ENCODE data around the gene SLC25A3. TPM values are rescaled to one million over a fixed set of nuclear protein-coding genes. Genes with fewer than 3 reads are reported as not detected.
"Not testable (repeated sequence)": the region's sequence is repeated elsewhere in the genome, so short reads cannot be mapped to it uniquely, and the experiment has no call there.

The SLC25A3 gene
- total RNA-seq, 8 experiments from 2014 or later = 349 to 661 (median 472) TPM

DNA sequence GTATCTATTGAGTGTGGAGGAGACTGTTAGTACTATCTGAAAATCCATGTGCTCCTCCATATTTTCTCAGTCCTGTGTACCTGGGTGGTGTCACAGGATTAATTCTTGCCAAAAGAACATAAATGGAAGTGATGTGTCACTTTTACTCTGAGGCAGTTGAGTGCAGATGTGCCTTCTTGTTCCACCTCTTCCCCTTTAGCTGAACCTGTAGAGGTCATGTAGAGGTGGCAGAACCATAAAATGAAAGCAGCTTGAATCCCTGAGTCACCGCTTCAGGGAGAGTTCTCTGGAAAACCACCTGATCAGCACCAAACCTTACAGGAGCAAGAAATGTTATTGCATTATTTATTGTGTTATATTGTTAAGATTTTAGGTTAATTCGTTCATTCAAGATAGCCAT is 14.7 kb upstream of the SLC25A3 start:
- 0 to 94% (median 83%) methylated on average over 1 to 2 of the region's 2 CpGs; no CpG with 5 or more reads in 1 of the 10 experiments for WGBS, 10 experiments
- peak in 5 of 8 experiments; percentile 35 to 97 (median 59) for ATAC-seq (replicated peaks in 6 of 8)
- in situ Hi-C loops (cut with MboI; ENCODE audit: low pct_unique_long_range_greater_than_20kb in 2 of 9, low sequenced_read_pairs in 9 of 9, unreplicated experiment in 9 of 9) = no loop called here
- no peaks in the 10 kb centered on the region for H3K4me1 ChIP-seq (replicated peaks in 1 of 2)
- H3K27ac ChIP-seq = no peak overlapping the region
- H3K4me3 ChIP-seq = no peak overlapping the region

DNA sequence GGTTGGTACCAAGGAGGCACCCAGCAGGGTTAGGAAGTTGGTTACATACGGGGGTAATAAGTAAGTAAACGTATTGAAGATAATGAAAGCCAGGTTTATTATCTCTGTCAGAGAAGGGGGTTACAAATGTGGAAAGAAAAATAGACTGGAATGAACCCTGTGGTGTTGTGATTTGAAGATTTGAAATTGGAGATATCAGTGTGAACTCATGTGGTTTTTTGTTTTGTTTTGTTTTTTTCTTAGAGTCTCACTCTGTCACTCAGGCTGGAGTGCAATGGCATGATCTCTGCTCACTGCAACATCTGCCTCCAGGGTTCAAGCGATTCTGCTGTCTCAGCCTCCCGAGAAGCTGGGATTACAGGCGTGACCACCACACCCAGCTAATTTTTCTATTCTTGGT is 14.1 kb upstream of the SLC25A3 start:
- in situ Hi-C loops (cut with MboI; ENCODE audit: low pct_unique_long_range_greater_than_20kb in 2 of 9, low sequenced_read_pairs in 9 of 9, unreplicated experiment in 9 of 9) = no loop called here
- Histone ChIP-seq H3K27ac (no peak overlapping the region), H3K4me1 (replicated peaks in 1 of 2) (no peaks in the 10 kb centered on the region), H3K4me3 (no peak overlapping the region)
- ATAC-seq (replicated peaks in 6 of 8) = no peak
- 0 to 100% (median 72%) methylated on average over 1 to 5 of the region's 5 CpGs; no CpG with 5 or more reads in 1 of the 10 experiments for WGBS, 10 experiments

GRCh38 chr12:98579835-98580234 is 13.7 kb upstream of the SLC25A3 start:
- 63 to 92% (median 80%) methylated on average over 1 to 3 of the region's 3 CpGs; no CpG with 5 or more reads in 1 of the 10 experiments for WGBS, 10 experiments
- ATAC-seq (replicated peaks in 6 of 8) = no peak
- Histone ChIP-seq H3K4me3 (no peak overlapping the region), H3K27ac (no peak overlapping the region), H3K4me1 (replicated peaks in 1 of 2) (no peaks in the 10 kb centered on the region)
- in situ Hi-C loops (cut with MboI; ENCODE audit: low pct_unique_long_range_greater_than_20kb in 2 of 9, low sequenced_read_pairs in 9 of 9, unreplicated experiment in 9 of 9) = no loop called here

DNA sequence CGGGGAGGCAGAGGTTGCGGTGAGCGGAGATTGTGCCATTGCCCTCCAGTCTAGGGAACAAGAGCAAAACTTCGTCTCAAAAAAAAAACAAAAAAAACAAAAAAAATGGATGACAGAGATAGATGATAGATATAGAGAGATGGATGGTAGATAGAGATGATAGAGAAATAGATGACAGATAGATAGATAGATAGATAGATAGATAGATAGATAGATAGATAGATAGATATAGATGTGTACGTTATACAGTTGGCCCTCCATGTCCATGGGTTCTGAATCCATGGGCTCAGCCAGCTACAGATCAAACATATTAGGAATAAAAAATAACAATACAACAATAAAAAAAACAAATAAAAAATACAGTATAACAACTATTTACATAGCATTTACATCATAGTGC is 12.8 kb upstream of the SLC25A3 start:
- 80 to 100% (median 91%) methylated on average over 1 to 5 of the region's 5 CpGs; no CpG with 5 or more reads in 1 of the 10 experiments for WGBS, 10 experiments
- in situ Hi-C loops (cut with MboI; ENCODE audit: low pct_unique_long_range_greater_than_20kb in 2 of 9, low sequenced_read_pairs in 9 of 9, unreplicated experiment in 9 of 9) = no loop called here
- no peak overlapping the region for H3K27ac ChIP-seq

GRCh38 chr12:98581101-98581500 is 12.4 kb upstream of the SLC25A3 start:
- Histone ChIP-seq H3K4me1 (replicated peaks in 1 of 2) (no peaks in the 10 kb centered on the region), H3K27ac (no peak overlapping the region), H3K4me3 (no peak overlapping the region)
- WGBS, 10 experiments = 0 to 100% (median 78%) methylated on average over 1 of the region's 1 CpG; no CpG with 5 or more reads in 5 of the 10 experiments
- in situ Hi-C loops (cut with MboI; ENCODE audit: low pct_unique_long_range_greater_than_20kb in 2 of 9, low sequenced_read_pairs in 9 of 9, unreplicated experiment in 9 of 9) = no loop called here
- peak in 2 of 8 experiments; percentile 39 to 91 for ATAC-seq (replicated peaks in 6 of 8)

More for the DNA sequence above, 12.8 kb upstream of the SLC25A3 start:
- no peak for ATAC-seq (replicated peaks in 6 of 8)
- Histone ChIP-seq H3K4me3 (no peak overlapping the region), H3K4me1 (replicated peaks in 1 of 2) (no peaks in the 10 kb centered on the region)

DNA sequence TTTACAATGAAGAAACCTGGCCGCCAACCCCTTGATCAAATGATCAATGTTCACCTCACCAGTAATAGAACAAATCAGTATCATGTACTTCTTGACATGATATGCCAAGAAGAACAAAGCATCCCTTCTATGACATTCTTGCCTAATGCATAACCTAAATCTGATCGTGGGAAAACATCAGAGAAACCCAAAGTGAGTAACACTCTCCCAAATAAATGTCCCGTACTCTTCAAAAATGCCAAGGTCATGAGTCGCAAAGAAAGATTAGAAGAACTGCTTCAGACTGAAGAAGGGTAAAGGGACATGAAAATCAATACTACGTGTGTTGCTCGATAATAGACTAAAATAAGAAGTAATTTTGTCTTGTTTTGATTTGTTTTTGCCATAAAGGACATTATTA is 11.4 kb upstream of the SLC25A3 start:
- ATAC-seq (replicated peaks in 6 of 8) = no peak
- Histone ChIP-seq H3K4me3 (no peak overlapping the region), H3K27ac (no peak overlapping the region), H3K4me1 (replicated peaks in 1 of 2) (no peaks in the 10 kb centered on the region)
- 74 to 100% (median 80%) methylated on average over 2 to 6 of the region's 6 CpGs; no CpG with 5 or more reads in 1 of the 10 experiments for WGBS, 10 experiments
- in situ Hi-C loops (cut with MboI; ENCODE audit: low pct_unique_long_range_greater_than_20kb in 2 of 9, low sequenced_read_pairs in 9 of 9, unreplicated experiment in 9 of 9) = no loop called here

- in situ Hi-C loops (cut with MboI; ENCODE audit: low pct_unique_long_range_greater_than_20kb in 2 of 9, low sequenced_read_pairs in 9 of 9, unreplicated experiment in 9 of 9) = no loop called here
Measured at GRCh38 chr12:98587084-98587483, 6.4 kb upstream of the SLC25A3 start.

DNA sequence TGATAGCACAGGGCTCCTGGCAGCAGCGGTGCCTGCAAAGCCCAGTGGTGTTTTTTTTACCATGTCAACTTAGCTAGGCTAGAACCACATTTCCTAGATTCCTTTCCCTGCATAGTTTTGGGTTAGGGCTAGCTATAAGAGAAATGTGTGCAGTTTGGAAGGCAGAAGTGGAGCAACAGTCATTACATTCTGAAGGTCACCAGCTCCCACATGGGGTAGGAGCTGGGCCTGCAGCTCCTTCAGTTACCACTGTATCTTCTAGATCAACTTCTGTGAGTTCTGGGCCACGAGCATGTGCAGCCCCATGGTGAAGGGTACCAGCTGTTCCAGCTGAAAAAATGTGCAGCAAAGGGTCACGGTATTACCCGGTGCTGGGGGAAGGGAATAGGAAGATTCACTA is 2.3 kb upstream of the SLC25A3 start:
- WGBS, 10 experiments = 66 to 100% (median 100%) methylated on average over 1 to 3 of the region's 4 CpGs; no CpG with 5 or more reads in 3 of the 10 experiments

More at GRCh38 chr12:98587084-98587483, 6.4 kb upstream of the SLC25A3 start:
- 88 to 100% (median 93%) methylated on average over 1 to 3 of the region's 5 CpGs; no CpG with 5 or more reads in 6 of the 10 experiments for WGBS, 10 experiments
- no peak overlapping the region for H3K27ac ChIP-seq
- no peaks in the 10 kb centered on the region for H3K4me1 ChIP-seq (replicated peaks in 1 of 2)
- ATAC-seq (replicated peaks in 6 of 8) = no peak
- no peak overlapping the region for H3K4me3 ChIP-seq

DNA sequence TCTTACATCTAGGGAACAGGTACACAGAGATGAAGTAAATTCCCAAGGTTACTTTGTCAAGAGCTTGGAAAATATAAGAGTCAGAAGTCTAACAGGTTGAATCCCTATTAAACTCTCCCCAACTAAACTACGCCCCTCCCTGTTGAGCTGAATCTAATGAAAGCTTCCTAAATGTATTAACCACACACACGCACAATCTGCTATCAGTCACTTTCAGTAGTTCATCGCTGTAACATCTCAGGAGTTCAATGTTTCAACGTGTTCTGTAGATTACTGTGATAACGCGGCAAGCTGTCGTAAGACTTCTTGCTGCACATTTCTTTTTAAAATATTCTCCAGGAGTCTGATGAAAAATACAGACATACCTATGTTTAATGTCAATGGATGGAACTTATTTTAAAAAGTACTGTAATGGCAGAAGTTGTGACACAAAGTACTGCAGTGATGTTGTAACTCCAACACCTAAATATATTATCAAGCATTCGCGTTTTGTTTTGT is 612 bp upstream of the SLC25A3 start:
- in situ Hi-C loops (cut with MboI; ENCODE audit: low pct_unique_long_range_greater_than_20kb in 2 of 9, low sequenced_read_pairs in 9 of 9, unreplicated experiment in 9 of 9) = no loop called here
- Histone ChIP-seq H3K4me3 (peak overlapping the region; percentile 35 to 91 (median 73)), H3K4me1 (replicated peaks in 1 of 2) (peaks cover 7 to 9% of the 10 kb centered on the region in 2 donors), H3K27ac (peak overlapping the region in 1 of 2 donors; percentile 41)
- peak in 2 of 8 experiments; percentile 2 to 5 for ATAC-seq (replicated peaks in 6 of 8)
- 38 to 83% (median 57%) methylated on average over 5 to 9 of the region's 9 CpGs for WGBS, 10 experiments

More for the DNA sequence above, 2.3 kb upstream of the SLC25A3 start:
- no peak for ATAC-seq (replicated peaks in 6 of 8)
- in situ Hi-C loops (cut with MboI; ENCODE audit: low pct_unique_long_range_greater_than_20kb in 2 of 9, low sequenced_read_pairs in 9 of 9, unreplicated experiment in 9 of 9) = no loop called here
- H3K27ac ChIP-seq = no peak overlapping the region
- peaks cover 7 to 9% of the 10 kb centered on the region in 2 donors for H3K4me1 ChIP-seq (replicated peaks in 1 of 2)
- H3K4me3 ChIP-seq = no peak overlapping the region

- Histone ChIP-seq H3K4me1 (replicated peaks in 1 of 2) (peaks cover 7 to 9% of the 10 kb centered on the region in 2 donors), H3K27ac (peak overlapping the region; percentile 91 to 95), H3K4me3 (peak overlapping the region; percentile 68 to 91 (median 73))
- peak in 6 of 8 experiments; percentile 7 to 29 (median 16) for ATAC-seq (replicated peaks in 6 of 8)
- in situ Hi-C loops (cut with MboI; ENCODE audit: low pct_unique_long_range_greater_than_20kb in 2 of 9, low sequenced_read_pairs in 9 of 9, unreplicated experiment in 9 of 9) = no loop called here
- WGBS, 10 experiments = 0 to 8% (median 0%) methylated on average over 1 to 16 of the region's 35 CpGs; no CpG with 5 or more reads in 1 of the 10 experiments
Measured at GRCh38 chr12:98594050-98594835, 757 bp downstream of the SLC25A3 start.

- ATAC-seq (replicated peaks in 6 of 8) = no peak
- WGBS, 10 experiments = 0 to 100% (median 67%) methylated on average over 1 to 3 of the region's 3 CpGs; no CpG with 5 or more reads in 3 of the 10 experiments
- peak overlapping the region; percentile 68 to 91 (median 73) for H3K4me3 ChIP-seq
- in situ Hi-C loops (cut with MboI; ENCODE audit: low pct_unique_long_range_greater_than_20kb in 2 of 9, low sequenced_read_pairs in 9 of 9, unreplicated experiment in 9 of 9) = no loop called here
- H3K4me1 ChIP-seq (replicated peaks in 1 of 2) = peaks cover 7 to 9% of the 10 kb centered on the region in 2 donors
- H3K27ac ChIP-seq = no peak overlapping the region
Measured at GRCh38 chr12:98595243-98595988, 1.9 kb downstream of the SLC25A3 start.

DNA sequence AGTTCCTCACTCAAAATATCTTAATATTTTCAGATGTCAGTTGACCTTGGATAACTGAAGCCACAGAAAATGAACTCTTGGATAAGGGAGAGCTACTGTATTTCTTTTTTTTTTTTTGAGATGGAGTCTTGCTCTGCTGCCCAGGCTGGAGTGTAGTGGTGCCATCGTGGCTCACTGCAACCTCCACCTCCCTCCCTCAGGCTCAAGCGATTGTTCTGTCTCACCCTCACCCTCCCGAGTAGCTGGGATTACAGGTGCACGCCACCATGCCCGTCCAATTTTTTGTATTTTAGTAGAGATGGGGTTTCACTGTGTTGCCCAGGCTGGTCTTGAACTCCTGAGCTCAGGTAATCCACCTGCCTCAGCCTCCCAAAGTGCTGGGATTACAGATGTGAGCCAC is 3.8 kb downstream of the SLC25A3 start:
- WGBS, 10 experiments = 80 to 100% (median 89%) methylated on average over 1 to 5 of the region's 5 CpGs; no CpG with 5 or more reads in 4 of the 10 experiments
- H3K4me1 ChIP-seq (replicated peaks in 1 of 2); ATAC-seq (replicated peaks in 6 of 8); in situ Hi-C loops (cut with MboI; ENCODE audit: low pct_unique_long_range_greater_than_20kb in 2 of 9, low sequenced_read_pairs in 9 of 9, unreplicated experiment in 9 of 9); H3K4me3 ChIP-seq; H3K27ac ChIP-seq: not testable (repeated sequence)

GRCh38 chr12:98601924-98602323 is 8.4 kb downstream of the SLC25A3 start:
- 83 to 100% (median 96%) methylated on average over 1 to 8 of the region's 8 CpGs; no CpG with 5 or more reads in 3 of the 10 experiments for WGBS, 10 experiments
- in situ Hi-C loops (cut with MboI; ENCODE audit: low pct_unique_long_range_greater_than_20kb in 2 of 9, low sequenced_read_pairs in 9 of 9, unreplicated experiment in 9 of 9) = no loop called here
- Histone ChIP-seq H3K4me3 (no peak overlapping the region), H3K4me1 (replicated peaks in 1 of 2) (no peaks in the 10 kb centered on the region), H3K27ac (no peak overlapping the region)
- no peak for ATAC-seq (replicated peaks in 6 of 8)
